ENCODE results near the gene TANK. TPM values are rescaled to one million over a fixed set of nuclear protein-coding genes. Genes with fewer than 3 reads are reported as not detected.
"Not testable (repeated sequence)": the region's sequence is repeated elsewhere in the genome, so short reads cannot be mapped to it uniquely, and the experiment has no call there.

The TANK gene
- total RNA-seq, 1 experiment from 2014 or later, result 35.9 TPM

DNA sequence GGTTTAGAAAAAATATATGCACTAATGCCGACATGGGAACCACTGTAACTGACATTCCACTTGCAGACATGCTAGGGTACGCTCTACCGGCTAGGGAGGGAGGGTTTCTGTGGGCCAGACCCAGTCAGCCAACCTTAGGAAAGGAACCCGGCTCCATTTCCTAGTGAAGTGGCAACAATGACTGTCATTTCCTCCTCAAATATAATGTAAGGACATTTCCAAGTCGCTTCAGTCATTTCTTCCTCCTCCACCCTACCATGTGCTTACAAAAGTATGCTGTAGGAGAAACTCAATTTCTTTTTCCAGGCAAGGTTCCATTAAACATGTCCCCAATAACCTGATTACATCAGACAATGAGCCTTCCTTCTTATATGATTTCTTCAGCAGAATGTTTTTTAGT lies 83.7 kb downstream of the TANK start:
- TF ChIP-seq, protein P1, sequence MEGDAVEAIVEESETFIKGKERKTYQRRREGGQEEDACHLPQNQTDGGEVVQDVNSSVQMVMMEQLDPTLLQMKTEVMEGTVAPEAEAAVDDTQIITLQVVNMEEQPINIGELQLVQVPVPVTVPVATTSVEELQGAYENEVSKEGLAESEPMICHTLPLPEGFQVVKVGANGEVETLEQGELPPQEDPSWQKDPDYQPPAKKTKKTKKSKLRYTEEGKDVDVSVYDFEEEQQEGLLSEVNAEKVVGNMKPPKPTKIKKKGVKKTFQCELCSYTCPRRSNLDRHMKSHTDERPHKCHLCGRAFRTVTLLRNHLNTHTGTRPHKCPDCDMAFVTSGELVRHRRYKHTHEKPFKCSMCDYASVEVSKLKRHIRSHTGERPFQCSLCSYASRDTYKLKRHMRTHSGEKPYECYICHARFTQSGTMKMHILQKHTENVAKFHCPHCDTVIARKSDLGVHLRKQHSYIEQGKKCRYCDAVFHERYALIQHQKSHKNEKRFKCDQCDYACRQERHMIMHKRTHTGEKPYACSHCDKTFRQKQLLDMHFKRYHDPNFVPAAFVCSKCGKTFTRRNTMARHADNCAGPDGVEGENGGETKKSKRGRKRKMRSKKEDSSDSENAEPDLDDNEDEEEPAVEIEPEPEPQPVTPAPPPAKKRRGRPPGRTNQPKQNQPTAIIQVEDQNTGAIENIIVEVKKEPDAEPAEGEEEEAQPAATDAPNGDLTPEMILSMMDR (conservative IDR thresholded peaks at IDR 0.05; ENCODE audit: low read depth, low read length), result no peak
- no peak for TF ChIP-seq EZH2 (IDR thresholded peaks at IDR 0.05; ENCODE audit: borderline replicate concordance, low read depth, low read length, poor library complexity, severe bottlenecking)
- no peak overlapping the region for H3K4me3 ChIP-seq (ENCODE audit: low read depth, low read length, poor library complexity, severe bottlenecking)
- no TSS peak for BruUV-seq (replicated peaks)
- no peaks in the 10 kb centered on the region for H3K27me3 ChIP-seq (replicated peaks; ENCODE audit: insufficient read depth, low read depth, low read length, poor library complexity)
- H3K27ac ChIP-seq (ENCODE audit: low read depth, low read length, poor library complexity, severe bottlenecking), result no peak overlapping the region
- DNase-seq (ENCODE audit: low spot score), result no peak
- H3K4me1 ChIP-seq (ENCODE audit: insufficient read depth, low read length, poor library complexity, severe bottlenecking), result peaks cover 15% of the 10 kb centered on the region
- no peaks in the 10 kb centered on the region for H3K36me3 ChIP-seq (ENCODE audit: insufficient read depth, low read length, poor library complexity, severe bottlenecking)
- intact Hi-C loops (cut with micrococcal nuclease; ENCODE audit: unreplicated experiment), result no loop called here
- ChIA-PET POLR2A (ENCODE audit: low non-redundant PET) (no interaction called here), CTCF (no interaction called here)
- no peaks in the 10 kb centered on the region for H3K9me3 ChIP-seq (ENCODE audit: low read depth, low read length, poor library complexity, severe bottlenecking)

- H3K27ac ChIP-seq (ENCODE audit: low read depth, low read length, poor library complexity, severe bottlenecking); CTCF ChIA-PET; H3K4me3 ChIP-seq (ENCODE audit: low read depth, low read length, poor library complexity, severe bottlenecking); intact Hi-C loops (cut with micrococcal nuclease; ENCODE audit: unreplicated experiment); H3K9me3 ChIP-seq (ENCODE audit: low read depth, low read length, poor library complexity, severe bottlenecking); POLR2A ChIA-PET (ENCODE audit: low non-redundant PET); BruUV-seq (replicated peaks); H3K36me3 ChIP-seq (ENCODE audit: insufficient read depth, low read length, poor library complexity, severe bottlenecking); DNase-seq (ENCODE audit: low spot score); H3K27me3 ChIP-seq (replicated peaks; ENCODE audit: insufficient read depth, low read depth, low read length, poor library complexity): not testable (repeated sequence)
- H3K4me1 ChIP-seq (ENCODE audit: insufficient read depth, low read length, poor library complexity, severe bottlenecking), result peaks cover 15% of the 10 kb centered on the region
Measured at GRCh38 chr2:161244387-161245260, 84.4 kb downstream of the TANK start.

DNA sequence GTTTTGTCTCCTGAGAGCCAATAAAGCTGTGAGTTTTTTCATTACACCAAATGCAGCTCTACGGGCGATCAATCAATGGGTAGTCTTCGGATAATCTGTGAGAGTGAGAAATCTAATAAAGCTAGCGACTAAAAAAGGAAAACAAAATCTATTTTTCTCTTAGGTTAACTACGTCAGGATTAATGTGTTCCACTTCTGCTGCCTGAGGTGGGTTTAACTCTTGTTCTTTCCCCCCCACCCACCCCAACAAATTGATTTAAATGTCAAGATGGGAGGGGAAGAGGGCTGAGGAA lies 85.0 kb downstream of the TANK start:
- CTCF ChIA-PET, result no interaction called here
- BruUV-seq (replicated peaks), result no TSS peak

More for the DNA sequence above, 85.0 kb downstream of the TANK start:
- no peaks in the 10 kb centered on the region for H3K36me3 ChIP-seq (ENCODE audit: insufficient read depth, low read length, poor library complexity, severe bottlenecking)
- peaks cover 15% of the 10 kb centered on the region for H3K4me1 ChIP-seq (ENCODE audit: insufficient read depth, low read length, poor library complexity, severe bottlenecking)
- no peak overlapping the region for H3K4me3 ChIP-seq (ENCODE audit: low read depth, low read length, poor library complexity, severe bottlenecking)
- no peaks in the 10 kb centered on the region for H3K9me3 ChIP-seq (ENCODE audit: low read depth, low read length, poor library complexity, severe bottlenecking)
- intact Hi-C loops (cut with micrococcal nuclease; ENCODE audit: unreplicated experiment), result no loop called here
- no peak overlapping the region for H3K27ac ChIP-seq (ENCODE audit: low read depth, low read length, poor library complexity, severe bottlenecking)
- no peaks in the 10 kb centered on the region for H3K27me3 ChIP-seq (replicated peaks; ENCODE audit: insufficient read depth, low read depth, low read length, poor library complexity)
- POLR2A ChIA-PET (ENCODE audit: low non-redundant PET), result no interaction called here
- TF ChIP-seq, protein P1 (conservative IDR thresholded peaks at IDR 0.05; ENCODE audit: low read depth, low read length), result no peak
- no peak for TF ChIP-seq EZH2 (IDR thresholded peaks at IDR 0.05; ENCODE audit: borderline replicate concordance, low read depth, low read length, poor library complexity, severe bottlenecking)
- no peak for DNase-seq (ENCODE audit: low spot score)
